ENCODE results near the gene MSANTD7. TPM values are rescaled to one million over a fixed set of nuclear protein-coding genes. Genes with fewer than 3 reads are reported as not detected.
"Not testable (repeated sequence)": the region's sequence is repeated elsewhere in the genome, so short reads cannot be mapped to it uniquely, and the experiment has no call there.

Gene MSANTD7
- total RNA-seq, 1 donor from 2014 or later: 11.8 TPM

DNA sequence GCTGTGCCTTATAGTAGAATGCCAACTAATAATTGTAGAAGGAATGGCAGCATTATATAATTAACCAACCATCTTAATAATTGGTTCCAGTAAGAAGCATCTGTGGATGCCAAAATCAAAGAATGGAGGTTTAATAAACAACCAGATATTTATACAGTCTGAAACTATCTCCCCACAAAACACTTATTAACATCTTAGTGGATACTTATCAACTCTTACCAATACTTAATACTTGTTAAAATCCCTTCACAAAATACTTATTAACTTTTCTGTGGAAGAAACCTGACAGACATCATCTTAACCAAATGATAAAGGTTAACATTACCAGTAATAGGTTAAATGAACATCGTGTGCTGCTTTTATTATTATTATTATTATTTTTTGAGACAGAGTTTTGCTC lies 34.3 kb upstream of the MSANTD7 start:
- intact Hi-C loops (cut with DNase I): no loop called here
- Histone ChIP-seq H3K9me3 (no peaks in the 10 kb centered on the region), H3K27me3 (no peaks in the 10 kb centered on the region), H3K27ac (no peak overlapping the region), H3K4me1 (no peaks in the 10 kb centered on the region), H3K4me3 (no peak overlapping the region), H3K36me3 (no peaks in the 10 kb centered on the region)
- no peak for DNase-seq (ENCODE audit: extremely low spot score in 2 of 2)
- no peak for TF ChIP-seq POLR2A (IDR thresholded peaks at IDR 0.05)
- TF ChIP-seq, protein P1, sequence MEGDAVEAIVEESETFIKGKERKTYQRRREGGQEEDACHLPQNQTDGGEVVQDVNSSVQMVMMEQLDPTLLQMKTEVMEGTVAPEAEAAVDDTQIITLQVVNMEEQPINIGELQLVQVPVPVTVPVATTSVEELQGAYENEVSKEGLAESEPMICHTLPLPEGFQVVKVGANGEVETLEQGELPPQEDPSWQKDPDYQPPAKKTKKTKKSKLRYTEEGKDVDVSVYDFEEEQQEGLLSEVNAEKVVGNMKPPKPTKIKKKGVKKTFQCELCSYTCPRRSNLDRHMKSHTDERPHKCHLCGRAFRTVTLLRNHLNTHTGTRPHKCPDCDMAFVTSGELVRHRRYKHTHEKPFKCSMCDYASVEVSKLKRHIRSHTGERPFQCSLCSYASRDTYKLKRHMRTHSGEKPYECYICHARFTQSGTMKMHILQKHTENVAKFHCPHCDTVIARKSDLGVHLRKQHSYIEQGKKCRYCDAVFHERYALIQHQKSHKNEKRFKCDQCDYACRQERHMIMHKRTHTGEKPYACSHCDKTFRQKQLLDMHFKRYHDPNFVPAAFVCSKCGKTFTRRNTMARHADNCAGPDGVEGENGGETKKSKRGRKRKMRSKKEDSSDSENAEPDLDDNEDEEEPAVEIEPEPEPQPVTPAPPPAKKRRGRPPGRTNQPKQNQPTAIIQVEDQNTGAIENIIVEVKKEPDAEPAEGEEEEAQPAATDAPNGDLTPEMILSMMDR (IDR thresholded peaks at IDR 0.05): no peak

DNA sequence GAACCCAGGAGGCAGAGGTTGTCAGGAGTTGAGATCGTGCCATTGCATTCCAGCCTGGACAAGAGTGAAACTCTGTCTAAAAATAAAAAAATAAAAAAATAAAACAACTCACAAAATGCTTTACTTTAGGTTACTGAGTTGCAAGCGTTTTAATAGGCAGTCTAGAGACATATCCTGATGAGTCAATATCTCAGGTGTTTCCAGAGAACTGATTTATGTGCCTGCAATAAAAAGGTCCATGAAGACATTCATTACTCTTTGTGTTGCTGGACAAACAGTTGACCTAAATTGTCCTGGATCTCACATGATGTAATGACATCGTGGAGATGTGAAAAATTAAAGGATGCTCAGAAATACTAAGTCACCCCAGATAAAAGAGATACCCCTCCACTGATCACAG lies 31.8 kb upstream of the MSANTD7 start:
- H3K4me3 ChIP-seq: no peak overlapping the region
- intact Hi-C loops (cut with DNase I): no loop called here
- TF ChIP-seq, protein P1 (IDR thresholded peaks at IDR 0.05): no peak
- TF ChIP-seq POLR2AphosphoS5 (IDR thresholded peaks at IDR 0.05; ENCODE audit: insufficient read depth in 1 of 2, low read depth in 1 of 2) (no peak), POLR2A (IDR thresholded peaks at IDR 0.05) (no peak)
- DNase-seq (ENCODE audit: extremely low spot score in 2 of 2): no peak
- H3K9me3 ChIP-seq: no peaks in the 10 kb centered on the region
- H3K4me1 ChIP-seq: no peaks in the 10 kb centered on the region
- H3K27ac ChIP-seq: no peak overlapping the region
- H3K27me3 ChIP-seq: no peaks in the 10 kb centered on the region
- no peaks in the 10 kb centered on the region for H3K36me3 ChIP-seq

DNA sequence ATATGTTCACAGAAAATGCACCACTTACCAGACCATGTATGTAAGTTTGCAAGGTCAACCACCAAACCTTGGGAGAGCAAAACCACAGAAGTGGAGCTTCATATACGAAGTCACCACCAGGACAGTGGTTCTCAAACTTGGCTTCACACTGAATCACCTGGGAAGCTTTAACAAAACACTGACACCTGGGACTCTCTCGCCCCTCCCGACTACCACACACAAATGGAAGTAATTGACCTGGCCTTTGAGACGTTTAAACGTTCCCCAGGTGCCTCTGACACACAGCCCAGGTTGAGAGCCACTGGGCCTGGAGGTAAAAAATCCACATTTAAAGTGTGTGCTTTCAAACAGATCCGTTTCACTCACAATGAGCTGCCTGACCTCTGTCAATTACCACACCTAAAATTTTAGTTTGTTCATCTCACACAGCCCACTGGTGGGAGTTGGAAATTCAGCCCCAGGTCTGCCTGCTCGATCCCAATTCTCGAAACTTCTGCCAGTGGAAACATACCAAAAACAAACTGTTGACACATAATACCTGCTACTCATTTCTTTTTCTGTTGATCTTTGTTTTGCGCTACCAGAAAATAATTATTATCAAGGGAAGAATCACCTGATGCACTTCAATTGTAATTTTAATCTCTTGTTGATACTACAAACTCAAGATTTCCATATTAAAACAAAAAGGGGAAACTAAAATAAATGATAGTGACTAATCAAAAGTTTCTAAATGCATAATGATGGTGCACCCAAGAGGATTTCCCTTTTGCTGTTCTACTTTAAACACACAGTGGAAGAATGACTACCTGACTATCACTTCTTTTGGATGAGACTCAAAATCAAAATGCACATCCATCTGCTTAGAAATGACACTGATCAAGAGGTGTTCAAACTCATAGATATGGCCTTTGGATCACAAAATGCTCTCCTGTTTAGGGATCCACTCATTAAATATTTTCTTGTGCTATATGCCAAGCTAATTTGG lies 26.8 kb upstream of the MSANTD7 start:
- Histone ChIP-seq H3K36me3 (no peaks in the 10 kb centered on the region), H3K4me1 (no peaks in the 10 kb centered on the region), H3K27ac (no peak overlapping the region), H3K4me3 (no peak overlapping the region), H3K9me3 (no peaks in the 10 kb centered on the region), H3K27me3 (no peaks in the 10 kb centered on the region)
- intact Hi-C loops (cut with DNase I): no loop called here
- TF ChIP-seq POLR2A (IDR thresholded peaks at IDR 0.05): no peak
- TF ChIP-seq, protein P1 (IDR thresholded peaks at IDR 0.05): no peak
- no peak for TF ChIP-seq POLR2AphosphoS5 (IDR thresholded peaks at IDR 0.05; ENCODE audit: insufficient read depth in 1 of 2, low read depth in 1 of 2)
- DNase-seq (ENCODE audit: extremely low spot score in 2 of 2): no peak

DNA sequence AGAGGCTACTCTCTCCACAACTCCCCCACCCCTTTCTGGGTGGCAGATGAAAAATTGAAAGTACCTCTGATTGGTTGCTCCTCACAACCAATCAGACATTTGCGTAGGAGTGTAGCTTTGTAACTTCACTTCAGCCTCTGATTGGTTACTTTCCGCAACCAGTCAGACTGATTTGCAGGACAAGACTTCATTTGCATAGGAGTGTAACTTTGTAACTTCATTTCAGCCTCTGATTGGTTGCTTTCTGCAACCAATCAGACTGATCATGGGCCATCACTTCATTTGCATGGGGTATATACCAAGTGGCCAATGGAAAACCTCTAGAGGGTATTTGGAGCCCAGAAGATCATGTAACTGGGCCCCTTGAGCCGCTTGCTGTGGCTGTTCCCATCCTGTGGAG lies 25.8 kb upstream of the MSANTD7 start:
- TF ChIP-seq, protein P1 (IDR thresholded peaks at IDR 0.05): no peak
- TF ChIP-seq POLR2A (IDR thresholded peaks at IDR 0.05) (no peak), POLR2AphosphoS5 (IDR thresholded peaks at IDR 0.05; ENCODE audit: insufficient read depth in 1 of 2, low read depth in 1 of 2) (no peak)
- DNase-seq (ENCODE audit: extremely low spot score in 2 of 2): no peak
- H3K27me3 ChIP-seq: no peaks in the 10 kb centered on the region
- no peaks in the 10 kb centered on the region for H3K36me3 ChIP-seq
- H3K4me3 ChIP-seq: no peak overlapping the region
- no peaks in the 10 kb centered on the region for H3K9me3 ChIP-seq
- no peaks in the 10 kb centered on the region for H3K4me1 ChIP-seq
- intact Hi-C loops (cut with DNase I): no loop called here
- H3K27ac ChIP-seq: no peak overlapping the region

DNA sequence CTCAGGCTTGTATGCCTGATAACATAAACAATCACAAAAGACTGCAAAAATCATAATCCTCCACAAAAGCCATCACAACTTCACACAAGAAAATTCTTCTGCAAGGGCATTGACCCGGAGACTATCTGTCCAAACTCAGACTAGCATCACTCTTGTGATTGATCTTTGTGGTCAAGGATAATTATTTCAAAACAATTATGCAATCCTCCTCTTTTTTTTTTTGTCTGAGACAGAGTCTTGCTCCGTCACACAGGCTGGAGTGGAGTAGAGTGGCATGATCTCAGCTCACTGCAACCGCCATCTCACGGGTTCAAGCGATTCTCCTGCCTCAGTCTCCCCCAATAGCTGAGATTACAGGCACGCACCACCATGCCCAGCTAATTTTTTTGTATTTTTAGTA lies 22.4 kb upstream of the MSANTD7 start:
- no peaks in the 10 kb centered on the region for H3K9me3 ChIP-seq
- intact Hi-C loops (cut with DNase I): no loop called here
- DNase-seq (ENCODE audit: extremely low spot score in 2 of 2): no peak
- H3K27ac ChIP-seq: no peak overlapping the region
- no peaks in the 10 kb centered on the region for H3K4me1 ChIP-seq
- TF ChIP-seq, protein P1 (IDR thresholded peaks at IDR 0.05): no peak
- no peak overlapping the region for H3K4me3 ChIP-seq
- H3K36me3 ChIP-seq: no peaks in the 10 kb centered on the region
- H3K27me3 ChIP-seq: no peaks in the 10 kb centered on the region

DNA sequence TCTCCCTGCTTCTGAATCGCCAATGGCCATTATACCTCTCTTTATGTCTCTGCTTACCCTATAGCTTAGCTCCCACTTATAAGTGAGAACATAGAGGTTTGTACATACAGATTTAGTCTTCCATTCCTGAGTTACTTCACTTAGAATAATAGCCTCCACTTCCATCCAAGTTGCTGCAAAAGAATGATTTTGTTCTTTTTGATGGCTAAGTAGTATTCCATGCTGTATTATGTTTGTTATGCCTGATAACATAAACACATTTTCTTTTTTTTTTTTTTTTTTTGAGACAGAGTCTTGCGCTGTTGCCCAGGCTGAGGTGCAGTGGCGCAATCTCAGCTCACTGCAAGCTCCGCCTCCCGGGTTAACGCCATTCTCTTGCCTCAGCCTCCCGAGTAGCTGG lies 21.4 kb upstream of the MSANTD7 start:
- H3K27ac ChIP-seq; H3K9me3 ChIP-seq; intact Hi-C loops (cut with DNase I); DNase-seq (ENCODE audit: extremely low spot score in 2 of 2); H3K36me3 ChIP-seq; H3K27me3 ChIP-seq; H3K4me1 ChIP-seq; H3K4me3 ChIP-seq: not testable (repeated sequence)
